Astrocyte of the spinal cord (primary cell): ENCODE results near the gene GRK5.

Source experiments
- DNase-seq: peaks from one replicate; pipeline ENCODE4 v3.0.0; 2011; ENCODE audit warnings: low read depth, low spot score
- H3K4me3 ChIP-seq: 2 replicates; pipeline ENCODE4 v1.5.1; 2011; ENCODE audit warnings: low read depth, mild to moderate bottlenecking, low read length, moderate library complexity
- CTCF ChIP-seq: IDR thresholded peaks from 2 replicates; pipeline ENCODE4 v1.5.1; 2012; ENCODE audit warnings: low read depth, mild to moderate bottlenecking, low read length, inconsistent platforms
- in situ Hi-C: cut with HindIII; loops from 2 replicates; pipeline ENCODE4 v1.10.0; 2017; ENCODE audit warnings: low sequenced_read_pairs

GRK5 gene

DNA sequence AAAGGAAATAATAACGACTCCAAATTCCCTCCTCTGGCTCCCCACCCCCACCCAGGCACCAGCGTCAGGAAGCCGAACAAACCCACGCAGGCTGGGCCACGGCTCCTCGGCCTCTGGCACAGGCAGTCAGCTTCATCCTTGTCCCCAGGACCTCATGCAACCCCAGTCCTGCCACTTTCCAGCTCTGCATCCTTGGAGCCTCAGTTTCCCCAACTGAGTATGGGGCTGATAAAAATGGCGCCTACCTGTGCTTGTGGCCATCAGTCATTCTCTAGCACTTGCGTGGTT, 198.1 kb downstream of the GRK5 start:
- no peak overlapping the region for H3K4me3 ChIP-seq
- DNase-seq = no peak
- in situ Hi-C loops = no loop called here
- TF ChIP-seq CTCF = no peak

GRCh38 chr10:119406137-119406536, 198.8 kb downstream of the GRK5 start:
- TF ChIP-seq CTCF = no peak
- H3K4me3 ChIP-seq = no peak overlapping the region
- no peak for DNase-seq
- in situ Hi-C loops = no loop called here

DNA sequence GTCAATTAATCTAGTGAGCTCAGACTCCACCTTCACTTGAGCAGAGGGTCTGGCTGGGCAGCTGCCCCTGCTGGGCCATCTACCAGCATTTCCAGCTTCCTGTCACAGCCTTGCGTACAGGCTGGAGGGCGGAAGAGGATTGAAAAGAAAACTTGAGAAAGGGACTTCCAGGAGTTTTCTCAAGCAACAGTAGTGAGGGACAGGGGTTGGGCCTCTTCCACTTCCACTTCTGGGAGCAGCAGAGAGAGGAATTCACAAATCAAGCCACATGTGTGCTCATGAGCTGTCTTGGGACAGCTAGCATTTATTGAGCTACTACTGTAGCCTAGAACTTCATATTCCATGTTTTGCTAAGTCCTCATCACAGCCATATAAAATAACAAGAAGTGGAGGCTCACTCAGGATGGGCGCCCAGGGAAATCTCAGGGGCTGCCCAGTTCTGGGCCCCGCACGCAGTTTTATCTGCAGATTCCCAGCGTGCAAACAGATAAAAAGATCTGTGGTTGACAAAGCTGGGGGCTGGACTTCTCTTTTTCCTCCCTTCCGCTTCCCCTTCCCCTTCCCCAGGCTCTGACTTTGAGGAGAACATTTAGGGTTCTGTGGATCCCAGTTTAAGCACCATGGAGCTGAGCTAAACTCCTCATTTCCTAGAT, 199.4 kb downstream of the GRK5 start:
- no peak for TF ChIP-seq CTCF
- no peak overlapping the region for H3K4me3 ChIP-seq
- no peak for DNase-seq
- in situ Hi-C loops = no loop called here

DNA sequence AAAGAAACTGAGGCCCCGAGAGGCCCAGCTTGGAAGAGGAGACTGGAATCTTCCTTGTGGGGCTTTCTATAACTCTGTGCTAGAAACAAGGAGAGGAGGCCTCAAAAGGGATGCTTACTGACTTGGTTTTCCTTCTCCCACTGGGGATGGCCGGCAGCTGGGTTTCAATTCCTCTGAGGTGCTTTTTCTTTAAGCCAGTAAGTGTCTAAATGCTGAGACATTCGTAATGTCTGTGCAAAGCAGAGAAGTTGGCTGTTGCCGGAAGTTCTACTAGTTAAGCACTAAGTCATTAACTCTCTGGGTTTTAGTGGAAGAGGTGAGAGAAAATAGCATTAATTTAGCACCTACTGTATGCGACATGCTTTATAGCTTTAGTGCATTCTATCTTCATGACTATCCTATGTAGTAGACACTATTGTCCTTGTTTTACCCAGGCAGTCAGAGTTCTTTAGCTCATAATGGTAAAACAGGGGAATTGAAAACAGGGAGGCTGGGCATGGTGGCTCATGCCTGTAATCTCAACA, 199.9 kb downstream of the GRK5 start:
- no peak for TF ChIP-seq CTCF
- DNase-seq = no peak
- in situ Hi-C loops = no loop called here
- no peak overlapping the region for H3K4me3 ChIP-seq

DNA sequence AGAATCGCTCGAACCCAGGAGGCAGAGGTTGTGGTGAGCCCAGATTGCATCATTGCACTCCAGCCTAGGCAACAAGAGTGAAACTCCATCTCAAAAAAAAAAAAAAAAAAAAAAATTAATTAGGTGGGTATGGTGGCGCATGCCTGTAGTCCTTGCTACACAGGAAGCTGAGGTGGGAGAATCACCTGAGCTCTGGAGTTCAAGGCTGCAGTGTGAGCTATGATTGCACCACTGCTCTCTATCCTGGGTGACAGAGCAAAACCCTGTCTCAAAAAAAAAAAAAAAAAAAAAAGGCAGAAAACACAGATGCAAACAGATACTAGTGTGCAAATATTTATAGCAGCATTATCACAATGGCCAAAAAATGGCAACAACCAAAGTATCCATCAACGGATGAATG, 200.7 kb downstream of the GRK5 start:
- no peak for TF ChIP-seq CTCF
- no peak for DNase-seq
- in situ Hi-C loops = no loop called here
- H3K4me3 ChIP-seq = no peak overlapping the region

- no peak for DNase-seq
- no peak for TF ChIP-seq CTCF
- in situ Hi-C loops = no loop called here
- no peak overlapping the region for H3K4me3 ChIP-seq
Observed at GRCh38 chr10:119408969-119409371, 201.6 kb downstream of the GRK5 start.
